SK-N-SH treated with all-trans-retinoic acid at 6 μM for 48 hours (cell line): ENCODE measurements around the gene ELFN1.

Experiments
- ATAC-seq: fragments of 200-7000 bp; cut with Tn5 transposase; 3 replicates; pipeline ENCODE4 v1.9.1; 2020; ENCODE audit warnings: mild to moderate bottlenecking, moderate library complexity
- BACH2 ChIP-seq: fragments of 250-450 bp; sonication (Bioruptor Pico); IDR thresholded peaks from 2 replicates; pipeline ENCODE4 v1.9.0; 2021; ENCODE audit warnings: mild to moderate bottlenecking, borderline replicate concordance
- CREB5 ChIP-seq: fragments of 250-450 bp; sonication (Bioruptor Pico); IDR thresholded peaks from 2 replicates; pipeline ENCODE4 v1.5.1; 2020; ENCODE audit warnings: low read depth, mild to moderate bottlenecking, moderate library complexity
- CSDC2 ChIP-seq: fragments of 250-450 bp; sonication (Bioruptor Pico); IDR thresholded peaks from 2 replicates; pipeline ENCODE4 v1.5.0; 2020; ENCODE audit warnings: mild to moderate bottlenecking, moderate library complexity
- CSRNP3 ChIP-seq: fragments of 250-450 bp; sonication (Bioruptor Pico); IDR thresholded peaks from 2 replicates; pipeline ENCODE4 v1.5.1; 2021; ENCODE audit warnings: mild to moderate bottlenecking, moderate library complexity
- GLIS3 ChIP-seq: fragments of 250-450 bp; sonication (Bioruptor Pico); IDR thresholded peaks from 2 replicates; pipeline ENCODE4 v1.5.0; 2020; ENCODE audit warnings: mild to moderate bottlenecking, moderate library complexity
- OSR1 ChIP-seq: fragments of 250-450 bp; sonication (Bioruptor Pico); IDR thresholded peaks from 2 replicates; pipeline ENCODE4 v1.8.0; 2022; ENCODE audit warnings: moderate library complexity, mild to moderate bottlenecking, inconsistent platforms
- POU6F1 ChIP-seq: fragments of 250-450 bp; sonication (Bioruptor Pico); IDR thresholded peaks from 2 replicates; pipeline ENCODE4 v1.8.0; 2021; ENCODE audit warnings: low read depth, mild to moderate bottlenecking, moderate library complexity, borderline replicate concordance
- PPARA ChIP-seq: fragments of 250-450 bp; sonication (Bioruptor Pico); IDR thresholded peaks from 2 replicates; pipeline ENCODE4 v1.5.0; 2020; ENCODE audit warnings: mild to moderate bottlenecking, borderline replicate concordance
- TOX ChIP-seq: fragments of 250-450 bp; sonication (Bioruptor Pico); IDR thresholded peaks from 2 replicates; pipeline ENCODE4 v1.8.0; 2021; ENCODE audit warnings: mild to moderate bottlenecking, moderate library complexity, borderline replicate concordance
- TSHZ2 ChIP-seq: fragments of 250-450 bp; sonication (Bioruptor Pico); IDR thresholded peaks from 2 replicates; pipeline ENCODE4 v1.5.0; 2020; ENCODE audit warnings: mild to moderate bottlenecking, moderate library complexity
- ZFP3 ChIP-seq: fragments of 250-450 bp; sonication (Bioruptor Pico); IDR thresholded peaks from 2 replicates; pipeline ENCODE4 v1.5.0; 2020; ENCODE audit warnings: mild to moderate bottlenecking, moderate library complexity
- ZNF565 ChIP-seq: fragments of 450-650 bp; formaldehyde crosslinking; conservative IDR thresholded peaks from 2 replicates; pipeline ENCODE4 v1.5.0; 2020; ENCODE audit warnings: low read depth, mild to moderate bottlenecking, moderate library complexity
- ZNF70 ChIP-seq: fragments of 450-650 bp; formaldehyde crosslinking; IDR thresholded peaks from 2 replicates; pipeline ENCODE4 v1.5.0; 2020; ENCODE audit warnings: mild to moderate bottlenecking, moderate library complexity
- ZNF8 ChIP-seq: fragments of 450-650 bp; formaldehyde crosslinking; IDR thresholded peaks from 2 replicates; pipeline ENCODE4 v1.5.0; 2020; ENCODE audit warnings: mild to moderate bottlenecking, moderate library complexity

The ELFN1 gene

GRCh38 chr7:1678571-1679325, 8.7 kb downstream of the ELFN1 start (continued):
- TF ChIP-seq TSHZ2 (CRISPR knock-in tag) (no peak), OSR1 (CRISPR knock-in tag) (no peak), ZNF8 (CRISPR knock-in tag) (no peak), PPARA (no peak), CSDC2 (CRISPR knock-in tag) (no peak), POU6F1 (CRISPR knock-in tag) (no peak)
- TF ChIP-seq, all 23 proteins: peak for 0

GRCh38 chr7:1679326-1679965, 9.4 kb downstream of the ELFN1 start:
- TF ChIP-seq POU6F1 (CRISPR knock-in tag) (no peak), PPARA (no peak), TSHZ2 (CRISPR knock-in tag) (no peak), ZFP3 (CRISPR knock-in tag) (no peak), CREB5 (no peak), CSDC2 (CRISPR knock-in tag) (no peak), BACH2 (CRISPR knock-in tag) (no peak), TOX (CRISPR knock-in tag) (no peak), ZNF70 (no peak)
- no peak; the same call in 2 of the 3 replicates for ATAC-seq

- TF ChIP-seq PPARA (no peak), TSHZ2 (CRISPR knock-in tag) (no peak), CSRNP3 (CRISPR knock-in tag) (no peak), ZNF565 (no peak), CREB5 (no peak), GLIS3 (CRISPR knock-in tag) (no peak), ZNF8 (CRISPR knock-in tag) (no peak)
- TF ChIP-seq, all 23 proteins: peak for 0
- no peak for ATAC-seq
These were observed 10.1 kb downstream of the ELFN1 start for GRCh38 chr7:1679966-1680730.
